ENCODE measurements around the gene MAGI2.

DNA sequence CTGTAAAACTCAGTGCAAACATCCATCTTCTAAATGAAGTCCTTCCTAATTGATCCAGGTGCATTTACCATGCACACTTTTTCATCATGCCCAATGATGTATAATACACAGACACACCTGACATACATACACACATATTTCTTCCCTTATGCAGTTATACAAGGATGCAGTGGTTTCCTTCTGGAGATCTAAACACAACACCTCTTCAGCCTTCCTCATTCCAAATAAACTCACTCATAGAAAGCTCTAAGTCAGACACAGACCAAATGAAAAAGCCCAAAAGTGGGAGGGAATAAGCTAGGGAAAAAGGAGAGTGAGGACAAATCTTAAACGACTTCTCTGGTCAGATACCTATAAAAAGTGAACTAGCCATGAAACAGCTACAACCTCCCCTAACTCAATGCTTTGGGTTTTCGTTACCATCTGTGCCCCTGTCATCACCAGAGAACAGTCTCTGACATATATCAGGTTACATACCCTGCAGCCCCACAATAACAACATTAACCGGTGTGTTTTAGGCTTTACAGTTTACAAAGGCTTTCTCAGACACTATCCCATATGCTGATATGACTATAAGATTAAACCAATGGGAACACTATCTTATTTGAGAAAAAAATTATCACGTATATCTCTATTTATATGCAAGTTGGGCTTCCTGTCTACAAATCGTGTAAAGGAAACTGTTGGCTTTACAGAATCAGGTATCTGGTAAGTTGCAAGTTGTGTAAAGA, 979.7 kb downstream of the MAGI2 start:
- TF ChIP-seq CTCF (IDR thresholded peaks at IDR 0.05) (no peak), POLR2AphosphoS5 (IDR thresholded peaks at IDR 0.05) (no peak), POLR2A (IDR thresholded peaks at IDR 0.05) (no peak)

All from breast epithelium (tissue), 3 donors.